ENCODE data around the gene BTG1.
"Not testable (repeated sequence)": the region's sequence is repeated elsewhere in the genome, so short reads cannot be mapped to it uniquely, and the experiment has no call there.

Gene BTG1

GRCh38 chr12:92149563-92149962, 3.9 kb upstream of the BTG1 start:
- no peak for DNase-seq (ENCODE audit: low read depth)

DNA sequence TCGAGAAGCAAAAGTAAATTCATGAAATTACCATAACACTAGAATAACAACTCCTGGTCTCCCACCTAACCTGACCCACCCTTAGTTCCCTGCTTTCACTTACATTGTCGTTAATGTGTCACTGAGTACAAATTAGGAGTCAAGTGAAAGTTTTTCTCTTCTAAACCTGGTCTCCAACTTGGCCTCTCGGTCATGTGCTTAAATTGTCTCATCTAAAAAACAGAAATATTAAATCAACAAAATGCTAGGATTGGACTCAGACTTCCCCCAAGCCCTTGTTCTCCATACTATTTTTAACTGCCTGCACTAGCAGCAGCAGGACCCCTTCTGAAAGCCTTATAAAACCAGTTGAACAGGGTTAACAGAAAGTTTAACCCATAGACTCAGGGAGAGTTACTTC, 1.8 kb upstream of the BTG1 start:
- no peak for DNase-seq (ENCODE audit: low read depth)

- DNase-seq (ENCODE audit: low read depth): no peak
These were observed 1.0 kb upstream of the BTG1 start for GRCh38 chr12:92146497-92147224.

DNA sequence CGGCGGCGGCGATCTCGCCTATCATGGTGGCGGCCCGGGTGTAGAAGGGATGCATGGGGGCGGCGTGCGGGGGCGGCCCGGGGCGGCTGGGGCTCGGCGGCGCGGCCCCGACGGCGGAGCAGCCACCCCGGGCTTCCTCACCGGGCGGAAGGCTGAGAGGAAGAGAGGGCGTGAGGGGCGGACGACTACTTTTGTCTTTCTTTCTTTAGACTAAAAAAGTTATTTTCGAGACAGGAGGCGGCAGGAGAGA, 240 bp downstream of the BTG1 start:
- no peak for DNase-seq (ENCODE audit: low read depth)

- DNase-seq (ENCODE audit: low read depth): no peak
These were observed 790 bp downstream of the BTG1 start for GRCh38 chr12:92144631-92145480.

- peak; percentile 98 for DNase-seq (ENCODE audit: low read depth)
These were observed 1.7 kb downstream of the BTG1 start for GRCh38 chr12:92143686-92144630.

DNA sequence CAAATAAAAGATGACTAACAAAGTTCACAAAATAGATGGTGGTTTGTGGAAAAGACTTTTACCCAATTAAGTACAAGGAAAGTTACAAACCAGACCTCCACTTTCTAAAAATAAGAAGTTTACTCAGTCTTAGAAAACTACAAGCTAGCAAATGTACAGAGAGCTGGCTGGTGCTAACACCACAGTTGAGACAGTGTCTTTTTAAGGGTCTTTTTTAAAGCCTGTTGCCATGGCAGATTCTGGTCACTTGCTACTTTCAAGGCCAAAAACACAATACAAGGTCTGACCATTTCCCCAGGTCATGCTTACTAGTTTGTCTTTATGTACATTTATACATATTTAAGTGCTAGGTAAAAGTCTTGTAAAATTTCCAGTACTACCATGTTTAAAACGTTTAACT, 2.4 kb downstream of the BTG1 start:
- DNase-seq (ENCODE audit: low read depth): no peak

GRCh38 chr12:92142251-92142926, 3.3 kb downstream of the BTG1 start:
- DNase-seq (ENCODE audit: low read depth): no peak

DNA sequence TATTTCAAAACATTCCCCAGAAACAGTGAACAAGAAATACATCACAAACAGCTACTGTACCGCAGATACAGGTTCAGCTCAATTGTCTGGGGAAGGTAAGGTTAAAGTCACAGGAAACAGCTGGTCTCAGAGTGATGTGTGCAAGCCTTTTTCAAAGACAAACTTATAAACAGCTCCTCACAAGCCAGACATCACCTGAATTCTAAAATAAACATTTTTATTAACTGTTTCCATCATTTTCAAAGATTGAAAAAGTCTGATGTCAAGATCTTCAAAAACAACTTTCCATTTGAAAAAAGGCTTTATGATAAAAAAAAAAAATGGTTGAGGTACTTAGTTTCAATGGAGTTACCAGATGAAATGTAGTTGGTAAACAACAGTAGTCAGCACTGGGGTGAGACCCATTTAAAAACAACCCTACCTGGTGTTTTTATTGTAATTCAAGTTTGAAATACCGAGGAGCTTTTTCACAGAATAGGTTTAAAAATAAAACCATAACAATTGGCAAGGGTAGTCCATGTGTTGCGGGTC, 4.0 kb downstream of the BTG1 start:
- DNase-seq (ENCODE audit: low read depth): no peak

GRCh38 chr12:92140896-92141536, 4.6 kb downstream of the BTG1 start:
- DNase-seq (ENCODE audit: low read depth): no peak

GRCh38 chr12:92140156-92140555, 5.5 kb downstream of the BTG1 start:
- no peak for DNase-seq (ENCODE audit: low read depth)

- DNase-seq (ENCODE audit: low read depth): no peak
These were observed 6.0 kb downstream of the BTG1 start for GRCh38 chr12:92139634-92140150.

DNA sequence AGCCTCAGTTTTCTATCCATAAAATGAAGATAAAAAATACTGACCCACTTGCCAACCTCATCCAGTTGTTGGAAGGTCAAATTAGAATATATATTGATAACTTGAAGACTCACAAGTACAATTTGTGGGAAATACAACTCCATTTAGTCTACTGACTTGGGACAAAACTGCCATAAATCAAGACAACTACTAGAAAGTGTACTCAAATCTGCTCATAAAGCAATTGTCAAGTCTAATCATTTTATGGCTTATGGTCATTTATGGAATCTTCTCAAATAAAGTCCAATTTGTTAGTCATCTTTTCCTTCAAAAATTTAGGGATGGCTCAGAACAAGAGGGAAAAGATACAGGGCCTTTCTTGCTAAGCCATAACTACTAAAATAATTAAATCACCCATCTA, 7.0 kb downstream of the BTG1 start:
- no peak for DNase-seq (ENCODE audit: low read depth)

DNA sequence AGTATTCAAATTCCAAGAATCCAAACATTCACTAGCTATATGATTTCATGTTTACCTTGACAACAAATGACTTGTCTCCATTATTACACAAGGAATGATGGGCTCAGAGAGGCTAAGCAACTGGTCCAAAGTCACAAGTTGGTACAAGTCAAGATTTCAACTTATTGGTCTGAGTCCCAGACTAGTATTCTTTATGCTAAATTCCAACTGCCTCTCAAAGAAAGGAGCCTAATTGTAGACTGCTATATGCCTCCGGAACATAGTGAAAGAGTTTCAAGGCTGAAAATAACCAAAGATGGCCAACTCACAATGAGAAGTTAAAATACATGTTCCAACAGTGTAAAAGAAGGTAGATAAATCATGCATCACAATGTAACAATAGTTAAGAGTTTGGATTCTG, 7.5 kb downstream of the BTG1 start:
- DNase-seq (ENCODE audit: low read depth): no peak

DNA sequence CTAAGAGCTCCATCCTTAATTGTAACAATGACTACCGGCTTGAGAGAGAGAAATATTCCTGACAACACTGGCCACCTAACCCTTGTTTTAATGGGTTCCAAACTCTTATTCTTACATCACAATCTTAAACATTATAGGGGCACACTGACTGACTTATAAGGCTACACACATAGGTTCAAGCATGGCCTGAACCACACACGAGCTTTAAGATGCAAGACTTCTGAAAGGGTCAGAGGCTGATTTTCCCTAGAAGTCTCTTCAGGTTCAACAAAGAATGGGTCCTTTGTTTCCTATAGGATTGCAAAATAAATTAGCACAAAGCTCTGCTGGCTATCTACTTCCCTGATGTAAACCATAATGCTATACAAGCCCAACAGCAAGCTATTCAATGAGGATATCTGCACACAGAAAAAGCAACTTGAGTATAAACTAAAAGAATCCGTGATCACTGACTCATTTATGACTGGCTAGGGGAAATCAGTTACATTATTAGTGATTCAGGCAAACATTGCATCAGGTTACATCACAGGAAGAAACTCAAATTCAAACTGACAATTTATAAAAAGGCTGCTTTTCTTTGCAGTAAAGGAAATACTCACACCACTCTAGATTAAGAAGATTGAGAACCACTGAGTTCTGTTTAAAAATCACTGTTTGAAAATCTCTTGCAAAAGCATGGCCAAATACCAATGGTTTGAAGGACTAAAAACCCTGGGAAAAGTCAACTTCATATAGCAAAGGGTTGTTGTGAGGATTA, 8.5 kb downstream of the BTG1 start:
- peak; percentile 89 for DNase-seq (ENCODE audit: low read depth)

GRCh38 chr12:92136026-92136730, 9.5 kb downstream of the BTG1 start:
- no peak for DNase-seq (ENCODE audit: low read depth)

DNA sequence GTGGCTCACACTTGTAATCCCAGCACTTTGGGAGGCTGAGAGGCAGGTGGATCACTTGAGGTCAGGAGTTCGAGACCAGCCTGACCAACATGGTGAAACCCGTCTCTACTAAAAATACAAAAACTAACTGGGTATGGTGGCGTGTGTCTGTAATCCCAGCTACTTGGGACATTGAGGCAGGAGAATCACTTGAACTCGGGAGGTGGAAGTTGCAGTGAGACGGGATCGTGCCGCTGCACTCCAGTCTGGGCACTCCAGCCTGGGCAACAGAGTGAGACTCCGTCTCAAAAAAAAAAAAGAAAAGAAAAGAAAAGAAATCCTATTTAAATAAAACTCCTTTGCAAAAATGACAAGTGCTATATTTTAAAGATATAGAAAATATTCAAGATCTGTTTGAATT, 10.1 kb downstream of the BTG1 start:
- DNase-seq (ENCODE audit: low read depth): not testable (repeated sequence)

GRCh38 chr12:92134638-92135274, 10.9 kb downstream of the BTG1 start:
- DNase-seq (ENCODE audit: low read depth): peak; percentile 77
